GM21367 (cell line): ENCODE measurements around the gene UTS2R.
"Not testable (repeated sequence)": the region's sequence is repeated elsewhere in the genome, so short reads cannot be mapped to it uniquely, and the experiment has no call there.

ENCODE experiments used
- ATAC-seq: cut with Tn5 transposase; IDR thresholded peaks from one replicate; pipeline ENCODE4 v1.9.1; 2021; ENCODE audit not compliant: unreplicated experiment

UTS2R gene

DNA sequence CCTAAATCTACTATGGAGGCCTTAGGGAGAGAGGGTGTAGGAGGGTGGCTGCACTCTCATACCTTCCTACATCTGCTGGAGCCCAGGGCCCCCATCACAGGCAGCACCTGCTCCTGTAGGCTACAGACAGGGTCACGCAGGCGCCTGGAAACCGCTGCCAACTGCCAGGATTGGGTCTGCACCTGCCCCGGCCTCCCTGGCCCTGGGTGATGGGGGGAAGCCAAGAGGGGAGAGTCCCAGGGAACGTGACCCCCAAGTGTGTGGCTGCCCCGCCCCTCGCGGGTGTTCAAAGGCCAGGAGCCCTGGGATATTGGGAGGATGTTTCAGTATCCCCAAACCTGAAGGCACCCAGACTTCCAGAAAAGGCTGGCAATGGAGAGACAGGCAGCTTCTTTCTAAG, 18.1 kb upstream of the UTS2R start:
- ATAC-seq: no peak

DNA sequence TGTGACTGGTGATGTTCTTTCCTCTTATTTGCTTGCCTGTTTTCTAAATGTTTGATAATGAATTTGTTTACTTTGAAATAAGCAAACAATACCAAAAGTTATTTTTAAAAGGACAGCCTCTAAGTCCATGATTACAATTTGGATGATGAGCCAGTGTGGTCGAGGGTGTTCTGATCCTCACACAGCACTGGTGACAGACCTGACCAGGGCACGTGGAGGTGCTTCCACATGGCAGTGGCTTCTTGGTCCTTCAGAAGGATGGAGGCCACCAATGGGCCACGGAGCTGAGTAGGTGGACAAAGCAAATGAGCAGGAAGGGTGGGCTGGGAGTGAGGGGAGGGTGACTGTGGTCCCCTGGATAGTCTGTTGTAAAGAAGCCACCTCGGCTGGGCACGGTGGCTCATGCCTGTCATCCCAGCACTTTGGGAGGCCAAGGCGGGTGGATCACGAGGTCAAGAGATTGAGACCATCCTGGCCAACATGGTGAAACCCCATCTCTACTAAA, 16.7 kb upstream of the UTS2R start:
- ATAC-seq: no peak

DNA sequence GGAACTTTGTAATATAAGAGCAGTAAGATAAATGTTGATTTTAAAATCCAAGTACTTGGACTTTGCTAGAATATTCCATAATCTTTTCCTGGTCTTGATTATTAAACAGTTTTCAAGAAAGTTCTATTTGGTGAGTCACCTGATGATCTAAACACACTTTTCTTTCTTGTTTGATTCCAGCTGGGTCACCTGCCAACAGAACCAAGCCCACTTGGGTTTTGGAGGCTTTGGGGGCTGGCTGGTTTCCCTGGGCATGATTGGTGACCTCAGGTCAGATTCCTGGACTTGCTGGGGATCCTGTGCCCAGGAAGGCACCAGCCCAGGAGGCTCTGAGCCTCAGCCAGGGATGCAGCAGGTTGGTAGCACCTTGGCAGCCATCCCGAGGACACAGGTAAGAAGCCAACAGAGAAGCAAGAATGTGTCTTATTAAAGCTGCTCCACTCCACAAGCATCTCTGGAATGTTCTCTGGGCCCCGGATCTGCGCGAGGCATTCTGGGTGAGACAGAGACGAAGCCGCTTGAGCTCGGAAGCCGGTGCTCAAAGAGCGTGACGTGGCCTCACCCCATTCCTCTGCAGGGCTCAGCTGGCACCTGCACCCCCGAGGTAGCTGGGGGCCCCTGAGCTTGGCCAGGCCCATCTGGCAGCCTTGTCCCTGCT, 15.7 kb upstream of the UTS2R start:
- no peak for ATAC-seq

DNA sequence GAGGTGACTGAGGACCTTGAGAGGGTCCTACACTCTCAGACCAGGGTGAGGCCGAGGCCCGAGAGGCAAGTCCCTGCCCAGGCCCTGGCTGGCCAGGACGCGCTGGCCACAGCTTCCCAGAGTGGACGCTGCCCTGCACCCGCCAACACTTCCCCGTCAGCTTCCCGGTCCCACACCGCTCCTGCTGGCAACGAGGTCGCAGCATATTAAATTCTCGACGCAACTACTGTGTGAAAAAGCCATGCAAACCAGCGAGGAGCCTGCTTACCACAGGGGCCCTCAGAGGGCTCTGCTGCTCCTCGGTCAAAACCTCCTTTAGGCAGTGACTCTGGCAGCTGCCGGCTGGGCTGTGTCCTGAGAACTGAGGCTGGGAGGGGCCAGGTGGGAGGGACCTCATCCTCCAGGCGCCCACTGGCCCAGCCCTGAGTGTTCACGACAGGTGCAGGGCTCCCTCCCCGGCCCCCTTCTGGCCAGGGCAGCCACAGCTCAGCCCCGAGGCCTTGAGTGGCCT, 14.7 kb upstream of the UTS2R start:
- ATAC-seq: no peak

DNA sequence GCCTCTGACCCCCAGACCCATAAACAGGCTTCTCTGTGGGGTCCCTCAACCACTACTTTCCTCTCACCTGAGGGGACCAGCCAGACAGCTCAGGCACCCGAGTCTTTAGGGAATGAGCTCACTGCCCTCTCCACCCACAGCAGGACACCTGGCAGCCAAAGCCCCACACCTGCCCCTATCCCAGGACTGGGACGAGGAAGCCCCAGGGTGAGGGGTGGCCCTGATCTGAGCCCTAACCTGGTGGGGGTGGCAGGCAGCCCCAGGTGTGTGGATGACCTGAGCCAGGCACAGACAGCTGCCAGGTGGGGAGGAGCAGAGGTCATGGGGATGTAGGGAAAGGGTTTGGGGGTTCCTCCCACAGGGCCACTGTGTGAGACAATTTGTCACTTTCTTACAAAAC, 14.2 kb upstream of the UTS2R start:
- no peak for ATAC-seq

DNA sequence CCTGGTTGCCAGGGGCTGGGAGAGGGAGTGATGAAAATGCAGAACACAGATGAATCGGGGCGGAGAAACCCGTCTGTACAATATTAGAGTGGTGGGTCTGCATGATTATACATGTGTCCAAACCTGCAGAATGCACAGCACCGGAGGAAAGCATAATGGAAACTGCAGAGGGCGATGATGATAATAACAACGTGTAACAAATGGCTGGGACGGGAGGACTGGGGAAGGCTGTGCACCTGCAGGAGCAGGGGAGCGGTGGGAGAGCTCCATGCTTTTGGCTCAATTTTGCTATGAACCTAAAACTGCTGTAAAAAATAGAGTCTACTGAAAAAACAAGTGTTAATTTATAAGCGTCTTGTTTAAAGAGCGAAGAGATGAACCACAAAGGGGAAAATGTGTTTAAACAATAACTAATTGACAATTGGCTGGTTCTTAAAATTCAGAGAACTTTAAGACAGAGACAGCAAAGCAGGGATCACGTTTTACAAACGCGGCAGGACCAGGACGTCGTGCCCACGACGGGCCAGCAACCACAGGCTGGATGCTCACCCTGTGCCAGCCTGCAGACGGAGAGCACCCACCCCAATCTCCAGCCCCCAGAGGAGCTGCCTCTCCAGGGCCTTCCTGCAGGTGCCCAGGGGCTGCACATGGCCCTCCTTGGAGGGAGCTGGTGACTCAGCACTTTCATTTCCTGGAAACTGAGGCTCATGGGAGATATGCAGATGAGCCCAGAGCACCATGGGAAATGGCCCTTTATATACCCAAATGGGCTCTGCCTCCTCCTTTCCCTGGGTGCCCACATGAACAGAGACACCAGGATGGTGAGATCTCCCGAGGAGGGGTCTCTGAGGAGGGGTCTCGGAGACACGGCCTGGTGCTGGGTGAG, 12.9 kb upstream of the UTS2R start, which contains the start of gene TEX19:
Gene TEX19, plus strand, starts transcription at position 783 of the 886 bp plus-strand sequence. CDS start 2,904 bp downstream, outside the sequence.
- ATAC-seq: no peak

DNA sequence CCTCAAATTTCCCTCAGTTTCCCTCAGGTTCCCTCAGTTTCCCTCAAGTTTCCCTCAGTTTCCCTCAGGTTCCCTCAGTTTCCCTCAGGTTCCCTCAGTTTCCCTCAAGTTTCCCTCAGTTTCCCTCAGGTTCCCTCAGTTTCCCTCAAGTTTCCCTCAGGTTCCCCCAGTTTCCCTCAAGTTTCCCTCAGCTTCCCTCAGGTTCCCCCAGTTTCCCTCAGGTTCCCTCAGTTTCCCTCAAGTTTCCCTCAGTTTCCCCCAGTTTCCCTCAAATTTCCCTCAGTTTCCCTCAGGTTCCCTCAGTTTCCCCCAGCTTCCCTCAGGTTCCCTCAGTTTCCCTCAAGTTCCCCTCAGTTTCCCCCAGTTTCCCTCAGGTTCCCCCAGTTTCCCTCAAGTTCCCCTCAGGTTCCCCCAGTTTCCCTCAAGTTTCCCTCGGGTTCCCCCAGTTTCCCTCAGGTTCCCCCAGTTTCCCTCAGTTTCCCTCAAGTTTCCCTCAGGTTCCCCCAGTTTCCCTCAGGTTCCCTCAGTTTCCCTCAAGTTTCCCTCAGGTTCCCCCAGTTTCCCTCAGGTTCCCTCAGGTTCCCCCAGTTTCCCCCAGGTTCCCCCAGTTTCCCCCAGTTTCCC, 12.0 kb upstream of the UTS2R start:
- ATAC-seq: not testable (repeated sequence)

DNA sequence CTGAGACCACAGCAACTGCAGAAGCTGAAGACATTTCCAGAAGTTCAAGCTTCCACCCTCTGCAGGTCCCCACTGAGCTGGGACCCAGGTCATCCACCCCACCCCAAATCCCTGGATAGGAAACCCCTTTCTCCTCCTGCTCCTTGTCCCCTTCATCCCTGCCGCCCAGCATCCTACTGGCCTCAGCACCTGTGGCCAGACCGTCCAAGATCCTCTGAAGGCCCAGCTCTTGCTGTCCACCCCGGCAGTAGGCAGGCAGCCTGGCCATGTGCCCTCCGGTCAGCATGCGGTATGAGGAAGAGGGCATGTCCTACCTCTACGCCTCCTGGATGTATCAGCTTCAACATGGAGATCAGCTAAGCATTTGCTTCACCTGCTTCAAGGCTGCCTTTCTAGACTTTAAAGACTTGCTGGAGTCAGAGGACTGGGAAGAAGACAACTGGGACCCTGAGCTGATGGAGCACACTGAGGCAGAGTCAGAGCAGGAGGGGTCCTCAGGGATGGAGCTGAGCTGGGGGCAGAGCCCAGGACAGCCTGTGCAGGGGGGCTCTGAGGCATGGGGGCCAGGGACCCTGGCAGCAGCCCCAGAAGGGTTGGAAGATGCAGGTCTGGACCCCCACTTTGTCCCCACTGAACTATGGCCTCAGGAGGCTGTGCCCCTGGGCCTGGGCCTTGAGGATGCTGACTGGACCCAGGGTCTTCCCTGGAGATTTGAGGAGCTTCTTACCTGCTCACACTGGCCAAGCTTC, 9.5 kb upstream of the UTS2R start:
- ATAC-seq: no peak

DNA sequence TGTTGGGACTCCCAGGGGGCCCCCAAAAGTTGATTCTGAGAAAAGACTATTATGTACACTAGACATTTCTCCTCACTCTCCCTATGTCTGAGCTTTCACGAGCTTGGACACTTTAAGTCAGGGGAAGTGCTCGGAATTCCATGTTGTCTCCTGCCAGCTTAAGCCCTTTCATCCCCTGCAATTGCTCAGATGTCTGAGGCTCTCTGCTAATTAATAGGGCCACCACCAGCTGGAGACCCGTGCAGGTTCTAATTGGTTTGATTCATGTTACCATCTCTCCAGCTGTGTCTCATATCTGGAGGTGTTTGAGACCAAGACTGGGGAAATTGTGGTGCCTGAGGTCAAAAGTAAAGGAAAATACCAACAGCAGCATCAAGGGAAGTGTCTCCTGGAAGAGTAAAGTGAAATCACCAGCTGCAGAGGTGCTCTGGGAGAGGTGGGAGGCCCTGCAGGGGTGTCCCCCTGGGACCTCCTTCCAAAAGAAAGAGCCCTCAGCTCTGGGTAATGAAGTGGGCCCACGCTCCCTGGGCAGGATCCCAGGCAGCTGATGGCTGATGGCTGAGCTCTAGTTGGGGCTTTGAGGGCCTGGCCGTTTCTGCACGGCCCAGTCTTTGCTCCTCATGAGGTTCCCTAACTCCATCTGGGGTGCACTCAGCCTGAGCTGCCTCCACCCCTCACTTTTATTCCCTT, 5.8 kb upstream of the UTS2R start:
- ATAC-seq: no peak

DNA sequence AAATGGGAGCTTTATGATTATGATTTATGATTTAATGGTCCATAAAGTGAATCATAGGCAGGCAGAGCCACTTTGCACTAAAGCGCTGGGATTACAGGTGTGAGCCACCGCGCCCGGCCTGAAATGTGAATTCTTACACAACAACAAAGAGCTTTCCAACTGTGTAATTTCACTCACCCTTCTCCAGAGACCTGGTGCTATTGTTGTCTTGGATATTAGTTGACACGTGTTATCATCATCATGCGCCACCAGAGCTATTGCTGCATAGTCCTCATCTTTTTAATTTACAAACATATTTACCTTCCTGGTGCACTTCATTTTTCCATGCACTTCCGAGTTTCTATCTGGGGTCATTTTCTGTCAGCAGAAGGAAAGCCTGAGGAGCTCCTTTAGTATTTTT, 4.8 kb upstream of the UTS2R start:
- no peak for ATAC-seq

DNA sequence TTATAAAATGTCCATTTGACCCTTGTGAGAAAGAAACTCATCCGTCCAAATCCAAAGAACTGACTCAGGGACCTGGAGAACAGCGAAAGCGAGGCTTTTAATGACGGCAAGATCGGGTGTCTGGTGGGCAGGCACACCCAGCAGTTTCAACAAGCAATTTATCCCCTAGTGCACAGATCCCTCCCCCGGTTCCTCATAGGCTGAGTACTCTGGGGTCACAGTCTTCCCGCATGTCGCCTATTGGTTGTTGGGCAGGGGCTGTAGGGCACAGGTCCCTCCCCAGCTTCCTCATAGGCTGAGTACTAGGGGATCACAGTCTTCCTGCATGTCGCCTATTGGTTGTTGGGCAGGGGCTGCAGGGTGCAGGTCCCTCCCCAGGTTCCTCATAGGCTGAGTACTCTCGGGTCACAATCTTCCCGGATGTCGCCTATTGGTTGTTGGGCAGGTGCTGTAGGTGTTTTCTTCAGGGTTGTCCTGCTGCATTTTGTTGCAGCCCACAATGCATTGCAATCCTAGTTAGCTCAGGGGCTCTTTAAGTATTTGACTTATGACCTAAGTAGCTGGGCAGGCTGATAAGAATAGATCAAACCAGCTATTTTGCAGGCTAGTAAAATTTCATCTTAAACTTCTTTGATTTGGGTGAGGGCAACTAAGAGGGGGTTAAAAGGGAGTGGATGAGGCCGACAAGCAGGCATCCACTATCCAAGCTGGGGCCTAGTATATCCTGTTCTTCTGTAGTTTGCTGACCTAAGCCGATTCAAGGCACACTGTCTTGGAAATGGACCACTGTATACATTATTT, 3.6 kb upstream of the UTS2R start:
- no peak for ATAC-seq

DNA sequence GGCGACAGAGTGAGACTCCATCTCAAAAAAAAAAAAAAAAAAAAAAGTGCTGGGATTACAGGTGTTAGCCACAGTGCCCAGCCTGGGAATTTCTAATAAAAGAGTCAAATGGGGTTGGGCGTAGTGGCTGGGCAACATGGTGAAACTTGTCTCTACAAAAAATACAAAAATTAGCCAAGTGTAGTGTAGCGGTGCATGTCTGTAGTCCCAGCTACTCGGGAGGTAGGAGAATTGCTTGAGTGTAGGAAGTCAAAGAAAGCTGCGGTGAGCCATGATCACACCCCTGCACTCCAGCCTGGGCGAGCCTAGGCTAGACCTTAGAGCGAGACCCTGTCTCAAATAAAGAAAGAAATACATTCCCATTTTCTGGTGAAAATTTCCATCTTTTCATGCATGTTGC, 2.4 kb upstream of the UTS2R start:
- no peak for ATAC-seq

DNA sequence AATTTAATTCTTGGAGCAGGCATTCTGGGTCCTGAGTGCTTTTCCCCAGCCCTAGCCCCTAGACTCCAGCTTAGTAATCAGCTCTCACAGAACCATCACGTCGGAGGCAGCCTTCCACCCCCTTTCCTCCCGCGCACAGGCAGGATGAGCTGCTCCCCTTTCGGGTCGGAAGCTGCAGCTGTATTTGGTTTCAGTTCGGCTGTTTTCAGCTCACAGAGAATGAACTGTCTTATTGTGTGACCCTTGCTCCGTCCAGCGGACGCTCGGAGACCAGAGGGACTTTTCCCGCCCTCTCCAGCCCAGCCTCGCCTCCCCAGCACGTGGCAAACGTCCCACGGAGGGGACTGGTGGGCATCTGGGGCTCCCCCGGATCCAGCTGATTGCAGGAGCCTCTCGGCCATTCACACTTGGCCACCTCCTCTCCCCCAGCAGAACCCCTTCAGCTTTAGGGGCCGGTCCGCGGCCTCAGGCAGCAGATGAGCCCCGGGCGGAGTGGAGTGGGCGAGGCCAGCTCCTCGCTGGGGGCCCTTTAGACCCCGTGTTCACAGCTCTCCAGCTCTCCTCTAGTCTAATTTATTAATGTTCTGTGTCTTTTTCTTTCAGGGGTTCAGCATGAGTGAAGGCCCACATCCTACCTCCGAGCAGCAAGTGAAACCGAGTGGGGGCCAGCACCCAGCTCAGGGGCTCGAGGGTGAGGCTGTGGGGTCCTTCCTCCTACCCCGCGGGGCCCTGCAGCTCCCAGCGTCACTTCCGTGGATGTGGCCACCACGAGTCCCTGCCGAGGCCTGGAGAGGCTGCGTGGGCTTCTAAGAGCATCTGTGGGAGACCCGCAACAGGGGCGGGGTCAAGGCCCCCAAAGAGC, 863 bp upstream of the UTS2R start:
- ATAC-seq: no peak

DNA sequence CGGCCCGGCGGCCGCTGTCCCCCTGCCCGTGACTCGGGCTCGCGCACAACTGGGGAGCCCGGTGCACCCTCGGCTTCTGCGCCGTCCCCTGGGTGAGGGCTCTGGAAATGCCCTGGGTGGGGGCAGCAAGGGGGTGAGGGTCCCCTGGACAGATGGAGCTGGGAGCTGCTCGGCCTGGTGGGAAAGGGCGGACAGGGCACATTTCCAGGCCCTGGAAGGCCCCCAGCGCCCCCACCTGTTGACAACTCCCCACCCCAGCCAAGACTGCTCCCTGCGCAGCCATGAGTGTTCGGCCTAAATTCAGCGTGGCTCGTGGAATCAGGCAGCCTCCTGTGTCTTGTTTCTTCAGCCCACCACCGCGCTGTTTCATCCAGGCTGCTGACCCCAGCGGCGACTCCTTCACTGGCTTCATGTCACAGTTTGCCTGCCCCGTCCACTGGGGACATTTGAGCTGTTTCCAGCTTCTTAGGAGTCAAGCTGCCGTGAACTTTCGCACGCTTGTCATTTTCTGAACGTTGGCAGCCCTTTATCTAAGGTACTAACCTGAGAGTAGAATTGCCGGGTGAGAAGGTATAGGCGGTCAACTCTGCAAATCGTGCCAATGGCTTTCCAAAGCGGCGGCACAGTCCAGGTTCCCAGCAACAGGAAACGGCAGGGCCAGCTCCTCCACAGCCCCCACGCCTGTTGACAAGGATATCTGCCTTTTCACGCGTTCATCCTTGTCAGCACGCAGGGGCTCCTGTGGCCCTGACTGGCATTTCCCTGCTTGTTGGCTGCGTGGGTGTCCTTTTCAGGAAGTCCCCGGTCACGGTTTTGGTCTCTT, 895 bp downstream of the UTS2R start:
- ATAC-seq: no peak

DNA sequence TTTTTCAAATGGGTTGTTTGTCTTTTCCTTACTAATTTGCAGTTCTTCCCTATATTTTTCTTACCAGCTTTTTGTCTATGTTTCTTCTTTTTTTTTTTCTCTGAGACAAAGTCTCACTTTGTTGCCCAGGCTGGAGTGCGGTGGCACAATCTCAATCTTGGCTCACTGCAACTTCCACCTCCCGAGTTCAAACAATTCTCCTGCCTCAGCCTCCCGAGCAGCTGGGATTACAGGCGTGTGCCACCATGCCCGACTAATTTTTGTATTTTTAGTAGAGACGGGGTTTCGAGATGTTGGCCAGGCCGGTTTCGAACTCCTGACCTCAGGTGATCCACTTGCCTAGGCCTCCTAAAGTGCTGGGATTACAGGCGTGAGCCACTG, 1.5 kb downstream of the UTS2R start:
- not testable (repeated sequence) for ATAC-seq

DNA sequence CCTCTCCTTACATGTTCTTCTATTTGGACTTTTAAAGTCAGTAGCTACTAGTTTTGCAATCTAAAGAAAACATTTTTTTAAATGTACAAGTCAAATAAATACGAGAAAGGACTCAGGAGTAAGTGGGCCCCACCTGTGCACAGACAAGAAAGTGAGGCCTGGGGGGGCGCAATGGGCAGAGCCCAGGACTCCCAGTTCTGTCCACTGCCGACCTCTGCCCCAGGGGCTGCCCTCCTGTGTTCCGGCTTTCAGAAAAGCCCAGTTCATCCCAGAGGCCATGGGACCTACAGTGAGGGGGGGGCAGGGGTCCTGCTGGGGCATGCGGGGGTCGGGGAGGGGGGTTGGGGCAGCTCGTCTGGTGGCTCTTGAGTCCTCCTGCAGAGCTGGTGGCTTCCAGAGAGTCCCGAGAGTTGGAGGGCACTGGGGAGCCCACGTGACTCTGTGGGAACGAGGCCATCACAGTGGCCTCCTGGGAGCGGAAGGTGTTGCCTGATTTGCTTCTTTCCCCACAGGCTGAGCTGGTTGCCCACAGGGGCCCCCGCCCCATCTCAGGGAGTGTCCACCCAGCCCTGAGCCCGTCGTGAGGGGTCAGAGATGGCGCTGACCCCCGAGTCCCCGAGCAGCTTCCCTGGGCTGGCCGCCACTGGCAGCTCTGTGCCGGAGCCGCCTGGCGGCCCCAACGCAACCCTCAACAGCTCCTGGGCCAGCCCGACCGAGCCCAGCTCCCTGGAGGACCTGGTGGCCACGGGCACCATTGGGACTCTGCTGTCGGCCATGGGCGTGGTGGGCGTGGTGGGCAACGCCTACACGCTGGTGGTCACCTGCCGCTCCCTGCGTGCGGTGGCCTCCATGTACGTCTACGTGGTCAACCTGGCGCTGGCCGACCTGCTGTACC, 2.4 kb downstream of the UTS2R start:
- ATAC-seq: no peak
